HL-60 (cell line): Measurements from ENCODE around the gene MPPED1.

ENCODE experiments used
- DNase-seq, 2 experiments: peaks; one replicate each; pipeline ENCODE4 v3.0.0-alpha.2; 2010 to 2020; ENCODE audit warnings: low read depth in 1 of 2, low spot score in 1 of 2
- H3K27ac ChIP-seq: fragments of 250-450 bp; sonication (Bioruptor Pico); replicated peaks from 2 replicates; pipeline ENCODE4 v1.5.1; 2020; ENCODE audit warnings: mild to moderate bottlenecking, moderate library complexity
- H3K27me3 ChIP-seq: fragments of 250-450 bp; sonication (Bioruptor Pico); 2 replicates; pipeline ENCODE4 v1.5.1; 2021; ENCODE audit warnings: mild to moderate bottlenecking, moderate library complexity; ENCODE audit not compliant: insufficient read depth, poor library complexity, severe bottlenecking
- H3K4me3 ChIP-seq: replicated peaks from 2 replicates; pipeline ENCODE4 v1.5.1; 2011; ENCODE audit warnings: mild to moderate bottlenecking, control low read depth, low read length; ENCODE audit not compliant: insufficient read depth
- GABPA ChIP-seq: IDR thresholded peaks from 2 replicates; pipeline ENCODE4 v1.6.1; 2012; ENCODE audit warnings: low read depth
- POLR2AphosphoS5 ChIP-seq: IDR thresholded peaks from 2 replicates; pipeline ENCODE4 v1.6.1; 2012; ENCODE audit warnings: low read depth
- SPI1 ChIP-seq: IDR thresholded peaks from 2 replicates; pipeline ENCODE4 v1.6.1; 2012; ENCODE audit warnings: low read depth, mild to moderate bottlenecking, borderline replicate concordance
- TF ChIP-seq, protein P1 (sequence below): IDR thresholded peaks from 2 replicates; pipeline ENCODE4 v1.6.1; 2012; ENCODE audit warnings: low read depth; ENCODE audit not compliant: insufficient replicate concordance
- TF ChIP-seq, protein P2 (sequence below): IDR thresholded peaks from one replicate; pipeline ENCODE4 v1.5.1; 2011; ENCODE audit warnings: low read length, control low read depth, inconsistent platforms; ENCODE audit not compliant: insufficient read depth

MPPED1 gene

DNA sequence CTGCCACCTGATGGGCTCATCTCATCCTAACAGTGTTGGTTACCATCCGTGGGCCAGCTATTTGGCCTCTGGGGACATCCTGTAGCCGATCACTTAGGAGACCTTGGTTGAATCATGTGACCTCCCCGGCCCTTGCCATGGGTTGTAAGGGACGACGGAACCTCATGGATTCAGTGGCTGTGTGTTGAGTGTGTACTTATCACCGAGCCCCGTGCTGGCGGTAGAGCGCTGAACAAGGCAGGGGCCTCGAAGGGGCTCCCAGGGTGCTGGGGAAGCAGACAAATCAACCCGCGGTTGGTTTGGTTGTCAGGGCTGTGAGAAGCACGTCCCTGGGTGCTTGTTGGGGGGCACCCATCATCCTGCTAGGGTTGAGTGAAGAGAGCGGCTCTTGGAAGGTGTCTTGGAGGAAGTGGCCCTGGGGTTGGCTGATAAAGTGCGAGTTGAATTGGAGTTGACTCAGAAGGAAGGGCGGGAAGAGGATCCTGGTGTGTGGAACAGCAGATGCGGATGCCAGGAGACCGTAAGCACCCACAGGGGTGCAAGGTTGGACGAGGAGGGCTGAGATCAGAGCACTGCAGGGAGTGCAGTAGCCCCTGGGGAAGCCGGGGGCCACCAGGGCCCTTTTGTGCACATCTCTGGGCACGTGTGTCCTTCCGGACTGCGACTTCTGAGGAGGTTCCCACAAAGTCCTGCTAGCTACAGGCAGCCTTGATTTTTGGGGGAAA lies 53.6 kb downstream of the MPPED1 start:
- peaks cover 5% of the 10 kb centered on the region for H3K27me3 ChIP-seq
- no peak overlapping the region for H3K4me3 ChIP-seq
- H3K27ac ChIP-seq: no peak overlapping the region
- TF ChIP-seq, protein P1, sequence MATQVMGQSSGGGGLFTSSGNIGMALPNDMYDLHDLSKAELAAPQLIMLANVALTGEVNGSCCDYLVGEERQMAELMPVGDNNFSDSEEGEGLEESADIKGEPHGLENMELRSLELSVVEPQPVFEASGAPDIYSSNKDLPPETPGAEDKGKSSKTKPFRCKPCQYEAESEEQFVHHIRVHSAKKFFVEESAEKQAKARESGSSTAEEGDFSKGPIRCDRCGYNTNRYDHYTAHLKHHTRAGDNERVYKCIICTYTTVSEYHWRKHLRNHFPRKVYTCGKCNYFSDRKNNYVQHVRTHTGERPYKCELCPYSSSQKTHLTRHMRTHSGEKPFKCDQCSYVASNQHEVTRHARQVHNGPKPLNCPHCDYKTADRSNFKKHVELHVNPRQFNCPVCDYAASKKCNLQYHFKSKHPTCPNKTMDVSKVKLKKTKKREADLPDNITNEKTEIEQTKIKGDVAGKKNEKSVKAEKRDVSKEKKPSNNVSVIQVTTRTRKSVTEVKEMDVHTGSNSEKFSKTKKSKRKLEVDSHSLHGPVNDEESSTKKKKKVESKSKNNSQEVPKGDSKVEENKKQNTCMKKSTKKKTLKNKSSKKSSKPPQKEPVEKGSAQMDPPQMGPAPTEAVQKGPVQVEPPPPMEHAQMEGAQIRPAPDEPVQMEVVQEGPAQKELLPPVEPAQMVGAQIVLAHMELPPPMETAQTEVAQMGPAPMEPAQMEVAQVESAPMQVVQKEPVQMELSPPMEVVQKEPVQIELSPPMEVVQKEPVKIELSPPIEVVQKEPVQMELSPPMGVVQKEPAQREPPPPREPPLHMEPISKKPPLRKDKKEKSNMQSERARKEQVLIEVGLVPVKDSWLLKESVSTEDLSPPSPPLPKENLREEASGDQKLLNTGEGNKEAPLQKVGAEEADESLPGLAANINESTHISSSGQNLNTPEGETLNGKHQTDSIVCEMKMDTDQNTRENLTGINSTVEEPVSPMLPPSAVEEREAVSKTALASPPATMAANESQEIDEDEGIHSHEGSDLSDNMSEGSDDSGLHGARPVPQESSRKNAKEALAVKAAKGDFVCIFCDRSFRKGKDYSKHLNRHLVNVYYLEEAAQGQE: no peak
- TF ChIP-seq SPI1: no peak
- TF ChIP-seq POLR2AphosphoS5: no peak
- no peak for TF ChIP-seq GABPA
- TF ChIP-seq, protein P2, sequence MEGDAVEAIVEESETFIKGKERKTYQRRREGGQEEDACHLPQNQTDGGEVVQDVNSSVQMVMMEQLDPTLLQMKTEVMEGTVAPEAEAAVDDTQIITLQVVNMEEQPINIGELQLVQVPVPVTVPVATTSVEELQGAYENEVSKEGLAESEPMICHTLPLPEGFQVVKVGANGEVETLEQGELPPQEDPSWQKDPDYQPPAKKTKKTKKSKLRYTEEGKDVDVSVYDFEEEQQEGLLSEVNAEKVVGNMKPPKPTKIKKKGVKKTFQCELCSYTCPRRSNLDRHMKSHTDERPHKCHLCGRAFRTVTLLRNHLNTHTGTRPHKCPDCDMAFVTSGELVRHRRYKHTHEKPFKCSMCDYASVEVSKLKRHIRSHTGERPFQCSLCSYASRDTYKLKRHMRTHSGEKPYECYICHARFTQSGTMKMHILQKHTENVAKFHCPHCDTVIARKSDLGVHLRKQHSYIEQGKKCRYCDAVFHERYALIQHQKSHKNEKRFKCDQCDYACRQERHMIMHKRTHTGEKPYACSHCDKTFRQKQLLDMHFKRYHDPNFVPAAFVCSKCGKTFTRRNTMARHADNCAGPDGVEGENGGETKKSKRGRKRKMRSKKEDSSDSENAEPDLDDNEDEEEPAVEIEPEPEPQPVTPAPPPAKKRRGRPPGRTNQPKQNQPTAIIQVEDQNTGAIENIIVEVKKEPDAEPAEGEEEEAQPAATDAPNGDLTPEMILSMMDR: no peak
- DNase-seq: no peak

DNA sequence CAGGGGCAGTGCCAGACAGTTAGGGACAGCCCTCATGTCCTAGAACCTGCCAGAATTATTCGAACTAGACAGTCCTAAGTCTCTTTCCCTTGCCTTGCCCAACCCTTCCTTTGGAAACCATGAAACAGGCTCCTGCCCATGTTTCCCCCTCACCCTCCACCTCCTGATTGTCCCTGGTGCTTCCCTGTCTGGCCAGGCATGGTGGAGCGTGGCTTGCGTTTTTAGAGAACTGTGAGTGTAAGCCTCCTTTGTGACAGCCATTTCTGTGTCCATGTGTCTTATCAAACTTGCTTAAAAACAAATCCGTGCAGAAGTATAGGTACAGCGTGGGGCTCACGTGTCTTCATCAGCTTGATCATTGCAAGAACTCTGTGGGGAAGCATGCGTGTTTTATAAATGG lies 54.9 kb downstream of the MPPED1 start:
- Histone ChIP-seq H3K4me3 (no peak overlapping the region), H3K27me3 (peaks cover 5% of the 10 kb centered on the region), H3K27ac (no peak overlapping the region)
- DNase-seq: no peak
- TF ChIP-seq SPI1 (no peak), POLR2AphosphoS5 (no peak), GABPA (no peak)
- TF ChIP-seq, protein P1: no peak
- TF ChIP-seq, protein P2: no peak

DNA sequence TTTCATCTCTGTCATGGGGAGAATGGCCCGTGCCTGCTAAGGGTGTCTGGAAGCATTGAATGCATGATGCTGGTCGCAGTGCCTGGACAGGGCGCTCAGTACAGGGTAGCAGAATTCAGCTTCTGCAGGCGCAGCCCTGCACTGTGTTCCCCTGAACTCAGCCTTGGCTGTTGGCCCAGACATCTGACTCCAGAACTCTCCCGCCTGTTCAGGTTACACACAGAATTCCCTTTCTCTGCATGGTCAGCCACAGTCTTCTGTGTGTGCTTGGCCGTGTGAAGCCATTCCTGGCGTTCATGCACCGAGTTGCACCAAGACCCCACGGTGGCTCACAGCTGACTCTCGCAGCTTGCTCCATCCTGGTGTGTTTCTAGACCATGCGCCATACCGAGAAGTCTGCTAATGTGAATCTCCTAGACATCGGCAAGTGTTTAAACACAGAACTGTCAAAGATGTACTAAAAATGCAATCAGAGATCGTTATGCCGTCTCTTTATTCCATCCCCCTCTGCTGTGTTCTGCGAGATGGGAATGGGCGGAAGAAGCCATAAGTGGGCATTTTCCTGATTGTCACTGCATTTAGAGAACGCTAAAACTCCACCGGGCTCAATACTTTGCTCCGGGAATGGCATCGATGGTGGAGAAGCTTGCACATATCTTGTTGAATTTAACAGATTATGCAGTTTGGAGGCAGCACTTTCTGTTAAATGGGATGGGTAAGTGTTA lies 55.6 kb downstream of the MPPED1 start:
- no peak for DNase-seq
- Histone ChIP-seq H3K27me3 (peaks cover 5% of the 10 kb centered on the region), H3K4me3 (no peak overlapping the region), H3K27ac (no peak overlapping the region)
- TF ChIP-seq, protein P1: no peak
- TF ChIP-seq, protein P2: no peak
- TF ChIP-seq SPI1: no peak
- no peak for TF ChIP-seq POLR2AphosphoS5
- TF ChIP-seq GABPA: no peak
